Spleen (tissue), 11 donors: ENCODE data around the gene PSMC6. TPM values are rescaled to one million over a fixed set of nuclear protein-coding genes. Genes with fewer than 3 reads are reported as not detected.
A peak's percentile ranks its signal among the peaks of the same experiment; 100 is the strongest.

Experiments
- DNase-seq: peaks from one replicate; pipeline ENCODE4 v3.0.0-alpha.2; 2020
- H3K27ac ChIP-seq, 8 donors: fragments of 200-600 bp; sonication (generic) in 7 of 8; 1 replicate in 4 of 8; 2 replicates in 4 of 8; pipeline versions ENCODE4 v1.5.0 to v1.8.0; 2016 to 2021; ENCODE audit warnings: inconsistent platforms in 4 of 8, mild to moderate bottlenecking in 4 of 8, moderate library complexity in 1 of 8
- H3K27me3 ChIP-seq, 7 donors: fragments of 200-600 bp; sonication (generic) in 6 of 7; replicated peaks in 1 of 7; 1 replicate in 4 of 7; 2 replicates in 3 of 7; pipeline versions ENCODE4 v1.5.0 to v1.8.0; 2016 to 2021; ENCODE audit warnings: inconsistent platforms in 3 of 7, mild to moderate bottlenecking in 1 of 7
- H3K36me3 ChIP-seq, 6 donors: fragments of 200-600 bp; sonication (generic) in 5 of 6; 1 replicate in 4 of 6; 2 replicates in 2 of 6; pipeline versions ENCODE4 v1.5.0 to v1.8.0; 2016 to 2021; ENCODE audit warnings: inconsistent platforms in 2 of 6
- H3K4me1 ChIP-seq, 6 donors: fragments of 200-600 bp; sonication (generic) in 5 of 6; 1 replicate in 3 of 6; 2 replicates in 3 of 6; pipeline versions ENCODE4 v1.5.0 to v1.8.0; 2016 to 2021; ENCODE audit warnings: inconsistent platforms in 3 of 6
- H3K4me3 ChIP-seq, 8 donors: fragments of 200-600 bp; sonication (generic) in 7 of 8; 1 replicate in 4 of 8; 2 replicates in 4 of 8; pipeline versions ENCODE4 v1.5.0 to v1.8.0; 2016 to 2021; ENCODE audit warnings: inconsistent platforms in 4 of 8, mild to moderate bottlenecking in 4 of 8, moderate library complexity in 2 of 8
- H3K9me3 ChIP-seq, 8 donors: fragments of 200-600 bp; sonication (generic) in 7 of 8; 1 replicate in 4 of 8; 2 replicates in 4 of 8; pipeline versions ENCODE4 v1.5.0 to v1.8.0; 2016 to 2021; ENCODE audit warnings: inconsistent platforms in 4 of 8
- CTCF ChIP-seq, 11 experiments: fragments of 200-600 bp in 7 of 11; fragments of 450-650 bp in 4 of 11; sonication (generic) in 4 of 11; IDR thresholded peaks in 8 of 11; conservative IDR thresholded peaks in 3 of 11; 1 replicate in 7 of 11; 2 replicates in 4 of 11; pipeline versions ENCODE4 v1.4.0 to v1.8.0; 2016 to 2021; ENCODE audit warnings: antibody characterized with exemption in 11 of 11, inconsistent platforms in 4 of 11, mild to moderate bottlenecking in 1 of 11
- POLR2A ChIP-seq, 3 donors: fragments of 450-650 bp; IDR thresholded peaks; one replicate each; pipeline ENCODE4 v1.5.1; 2017; ENCODE audit warnings: antibody characterized with exemption in 3 of 3, mild to moderate bottlenecking in 1 of 3
- POLR2AphosphoS5 ChIP-seq, 3 donors: sonication (generic); formaldehyde crosslinking; IDR thresholded peaks; one replicate each; pipeline ENCODE4 v1.5.1; 2017; ENCODE audit warnings: antibody characterized with exemption in 3 of 3
- WGBS, 5 donors: extraction: QIAGEN DNeasy Blood & Tissue Kit in 3 of 5; methylation state at CpG; one replicate each; pipeline versions ENCODE4 v1.1.5 to v1.1.7; 2013 to 2018; 5-methylcytosine and 5-hydroxymethylcytosine counted together
- intact Hi-C: fragments of 100-400 bp; cut with DNase I; formaldehyde crosslinking; loops from one replicate; pipeline ENCODE4 v1.15.0; 2023; ENCODE audit warnings: low total_unique reads
- polyA plus RNA-seq, 3 donors: library from polyadenylated mRNA; stranded (reverse); fragments of 200-250 nt; gene quantifications; one replicate each; pipeline ENCODE4 v1.2.1, GENCODE V29; 2013
- total RNA-seq, 7 donors: library from RNA; depleted of rRNA in 3 of 7; stranded (reverse); fragments of >200 nt in 3 of 7; fragmentation: NEBNext Ultra II Directional in 4 of 7; extraction: Animal tissue kit (Norgen Biotek cat#: 25700) in 4 of 7; gene quantifications; one replicate each; pipeline versions ENCODE4 v1.1.0 to v1.2.1, GENCODE V29; 2016 to 2021
- donor health status: healthy with polysubstance abuse.
- donor health status: DM: no; HTN: no; CAD: no; lungs with moderate emphysema.
- donor health status: DM: no; HTN: no; CAD: no.
- donor health status: Bipolar disorder and iron deficiency.
- donor health status: healthy.
- donor health status: DM: no; HTN: no; CAD: no.
- donor health status: DM: yes; HTN: yes; CAD: no.

PSMC6 gene
- total and polyA plus RNA-seq, 10 donors, result 64.7 to 98.9 (median 82.4) TPM

- TF ChIP-seq CTCF (IDR thresholded peaks at IDR 0.05 in 8 of 11, conservative IDR thresholded peaks at IDR 0.05 in 3 of 11), result no peak
- TF ChIP-seq POLR2A (IDR thresholded peaks at IDR 0.05), result no peak
- no peak for TF ChIP-seq POLR2AphosphoS5 (IDR thresholded peaks at IDR 0.05)
- Histone ChIP-seq H3K27me3 (no peaks in the 10 kb centered on the region), H3K36me3 (no peaks in the 10 kb centered on the region), H3K4me1 (peaks cover 3 to 75% (median 41%) of the 10 kb centered on the region in 6 donors), H3K4me3 (no peak overlapping the region), H3K27ac (peak overlapping the region in 1 of 8 donors; percentile 100), H3K9me3 (no peaks in the 10 kb centered on the region)
- DNase-seq, result no peak
- intact Hi-C loops, result no loop called here
- 86 to 93% (median 88%) methylated on average over 7 of the region's 7 CpGs for WGBS, 5 donors
Observed at GRCh38 chr14:52693532-52693931, 13.5 kb upstream of the PSMC6 start.

GRCh38 chr14:52694761-52695480, 12.1 kb upstream of the PSMC6 start:
- WGBS, 5 donors, result 0 to 1% (median 1%) methylated on average over 10 to 46 of the region's 46 CpGs
- Histone ChIP-seq H3K36me3 (no peaks in the 10 kb centered on the region), H3K9me3 (no peaks in the 10 kb centered on the region), H3K4me3 (peak overlapping the region; percentile 56 to 91 (median 83)), H3K4me1 (peaks cover 3 to 61% (median 41%) of the 10 kb centered on the region in 6 donors), H3K27ac (peak overlapping the region; percentile 85 to 100 (median 99)), H3K27me3 (no peaks in the 10 kb centered on the region)
- no peak for DNase-seq
- intact Hi-C loops, result no loop called here
- TF ChIP-seq POLR2A (IDR thresholded peaks at IDR 0.05) (no peak), POLR2AphosphoS5 (IDR thresholded peaks at IDR 0.05) (peak in 2 of 3 donors; percentile 24 to 76), CTCF (IDR thresholded peaks at IDR 0.05 in 8 of 11, conservative IDR thresholded peaks at IDR 0.05 in 3 of 11) (peak in 6 of 11 experiments; percentile 6 to 44 (median 27))

- Histone ChIP-seq H3K27me3 (no peaks in the 10 kb centered on the region), H3K4me1 (peaks cover 3 to 61% (median 41%) of the 10 kb centered on the region in 6 donors), H3K27ac (peak within 1 kb of the TSS; percentile 85 to 100 (median 99)), H3K9me3 (no peaks in the 10 kb centered on the region), H3K36me3 (no peaks in the 10 kb centered on the region), H3K4me3 (peak within 1 kb of the TSS; percentile 56 to 91 (median 83))
- intact Hi-C loops, result no loop called here
- TF ChIP-seq POLR2A (IDR thresholded peaks at IDR 0.05) (peak in 2 of 3 donors; percentile 29 to 33), CTCF (IDR thresholded peaks at IDR 0.05 in 8 of 11, conservative IDR thresholded peaks at IDR 0.05 in 3 of 11) (peak in 1 of 11 experiments; percentile 5), POLR2AphosphoS5 (IDR thresholded peaks at IDR 0.05) (peak; percentile 61 to 84 (median 78))
- peak; percentile 96 for DNase-seq
- WGBS, 5 donors, result 0 to 1% (median 1%) methylated on average over 36 to 78 of the region's 78 CpGs
Observed at GRCh38 chr14:52695481-52696091, 11.4 kb upstream of the PSMC6 start, which contains the start of gene ERO1A. ERO1A (minus strand) TSS chr14:52695558; CDS start chr14:52695481, 77 bp downstream.

- Histone ChIP-seq H3K4me3 (no peak overlapping the region), H3K36me3 (no peaks in the 10 kb centered on the region), H3K27ac (peak overlapping the region in 7 of 8 donors; percentile 26 to 62 (median 48)), H3K9me3 (no peaks in the 10 kb centered on the region), H3K4me1 (peaks cover 0 to 34% (median 7%) of the 10 kb centered on the region in 6 donors), H3K27me3 (no peaks in the 10 kb centered on the region)
- DNase-seq, result no peak
- intact Hi-C loops, result no loop called here
- TF ChIP-seq POLR2A (IDR thresholded peaks at IDR 0.05), result no peak
- TF ChIP-seq CTCF (IDR thresholded peaks at IDR 0.05 in 8 of 11, conservative IDR thresholded peaks at IDR 0.05 in 3 of 11), result no peak
- no peak for TF ChIP-seq POLR2AphosphoS5 (IDR thresholded peaks at IDR 0.05)
- WGBS, 5 donors, result 26 to 43% (median 40%) methylated on average over 2 of the region's 2 CpGs
Observed at GRCh38 chr14:52700701-52701172, 6.3 kb upstream of the PSMC6 start.
